HG02973 (cell line): ENCODE results near the gene APBB1IP.

Experiments
- ATAC-seq: cut with Tn5 transposase; IDR thresholded peaks from one replicate; pipeline ENCODE4 v1.9.1; 2021; ENCODE audit warnings: moderate library complexity; ENCODE audit not compliant: unreplicated experiment

The APBB1IP gene

DNA sequence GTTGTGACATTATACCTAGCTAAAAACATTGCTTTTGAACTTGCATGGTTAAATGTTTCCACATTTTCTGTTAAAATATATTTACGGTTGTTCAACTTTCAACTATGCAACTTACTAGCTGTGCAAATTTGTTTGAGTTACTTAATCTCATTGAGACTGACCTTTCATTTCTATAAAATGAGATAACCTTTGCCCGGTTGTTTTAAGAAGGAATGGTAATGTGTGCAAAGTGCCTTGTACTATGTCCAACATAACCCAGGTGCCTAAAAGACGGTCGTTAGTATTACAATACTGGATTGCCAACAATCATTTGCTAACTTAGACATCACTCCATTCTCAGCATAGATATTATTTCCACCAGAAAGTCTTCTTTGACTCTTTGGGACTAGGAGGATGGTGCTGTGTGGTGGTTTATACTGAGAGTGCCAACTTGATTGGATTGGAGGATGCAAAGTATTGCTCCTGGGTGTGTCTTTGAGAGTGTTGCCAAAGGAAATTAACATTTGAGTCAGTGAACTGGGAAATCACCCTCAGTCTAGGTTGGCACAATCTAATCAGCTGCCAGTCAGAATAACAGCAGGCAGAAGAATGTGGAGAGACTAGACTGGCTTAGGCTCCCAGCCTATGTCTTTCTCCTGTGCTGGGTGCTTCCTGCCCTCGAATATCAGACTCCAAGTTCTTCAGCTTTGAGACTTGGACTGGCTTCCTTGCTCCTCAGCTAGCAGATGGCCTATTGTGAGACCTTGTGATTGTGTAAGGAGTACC is 174.2 kb downstream of the APBB1IP start:
- no peak for ATAC-seq
